Panc1 (cell line): ENCODE data around the gene CD8B. TPM values are rescaled to one million over a fixed set of nuclear protein-coding genes. Genes with fewer than 3 reads are reported as not detected.
"Not testable (repeated sequence)": the region's sequence is repeated elsewhere in the genome, so short reads cannot be mapped to it uniquely, and the experiment has no call there.

Experiments
- ATAC-seq: fragments of 200-7000 bp; cut with Tn5 transposase; 2 replicates; pipeline ENCODE4 v1.9.1; 2020; ENCODE audit warnings: mild to moderate bottlenecking, moderate library complexity
- BruUV-seq: library from RNA; stranded (reverse); fragments of 400-500 nt; replicated peaks from 2 replicates; lab custom pipeline; 2021; lab: Mats Ljungman, UMichigan
- CTCF ChIA-PET: fragments of 300-600 bp; sonication (Branson Sonifier 250); formaldehyde crosslinking; loops from one replicate; lab custom pipeline; 2022; ENCODE audit warnings: antibody characterized with exemption; lab: Charles Lee
- POLR2A ChIA-PET: fragments of 300-600 bp; sonication (Branson Sonifier 250); formaldehyde crosslinking; loops from one replicate; lab custom pipeline; 2022; ENCODE audit warnings: antibody characterized with exemption; lab: Charles Lee
- DNase-seq: peaks from one replicate; pipeline ENCODE4 v3.0.0-alpha.2; 2010; ENCODE audit warnings: low read depth, low spot score
- H3K27ac ChIP-seq: 2 replicates; pipeline ENCODE4 v1.5.1; 2011; ENCODE audit warnings: mild to moderate bottlenecking, low read length, inconsistent platforms
- H3K27me3 ChIP-seq: fragments of 200-500 bp; sonication (Bioruptor generic); 2 replicates; pipeline ENCODE4 v1.6.0; 2014; ENCODE audit warnings: low read length, inconsistent platforms; ENCODE audit not compliant: control insufficient read depth, insufficient read depth
- H3K36me3 ChIP-seq: fragments of 200-500 bp; sonication (Bioruptor generic); 2 replicates; pipeline ENCODE4 v1.5.1; 2014; ENCODE audit warnings: inconsistent platforms, mild to moderate bottlenecking, low read length, moderate library complexity; ENCODE audit not compliant: control insufficient read depth, insufficient read depth
- H3K4me1 ChIP-seq: 2 replicates; pipeline ENCODE4 v1.5.1; 2011; ENCODE audit warnings: inconsistent platforms, mild to moderate bottlenecking, low read length, moderate library complexity; ENCODE audit not compliant: control insufficient read depth, insufficient read depth
- H3K4me3 ChIP-seq, 2 experiments: 2 replicates each; pipeline ENCODE4 v1.5.1; 2011 to 2012; ENCODE audit warnings: low read depth in 2 of 2, low read length in 2 of 2, mild to moderate bottlenecking in 2 of 2, inconsistent platforms in 1 of 2, moderate library complexity in 1 of 2
- H3K9me3 ChIP-seq: fragments of 200-500 bp; sonication (Bioruptor generic); 2 replicates; pipeline ENCODE4 v1.5.1; 2014; ENCODE audit warnings: low read depth, mild to moderate bottlenecking, inconsistent platforms, low read length, moderate library complexity; ENCODE audit not compliant: control insufficient read depth, insufficient read depth
- in situ Hi-C: cut with HindIII; loops from 2 replicates; pipeline ENCODE4 v1.10.0; 2016; ENCODE audit warnings: low sequenced_read_pairs, low pct_unique_long_range_greater_than_20kb
- intact Hi-C: fragments of 100-400 bp; cut with micrococcal nuclease; formaldehyde crosslinking; loops from one replicate; pipeline ENCODE4 v1.10.0; 2022; ENCODE audit not compliant: unreplicated experiment
- total RNA-seq: library from RNA; stranded (reverse); gene quantifications from one replicate; pipeline ENCODE4 v1.2.1, GENCODE V29; 2021; ENCODE audit not compliant: unreplicated experiment

CD8B gene
- total RNA-seq, 1 experiment from 2014 or later = not detected

DNA sequence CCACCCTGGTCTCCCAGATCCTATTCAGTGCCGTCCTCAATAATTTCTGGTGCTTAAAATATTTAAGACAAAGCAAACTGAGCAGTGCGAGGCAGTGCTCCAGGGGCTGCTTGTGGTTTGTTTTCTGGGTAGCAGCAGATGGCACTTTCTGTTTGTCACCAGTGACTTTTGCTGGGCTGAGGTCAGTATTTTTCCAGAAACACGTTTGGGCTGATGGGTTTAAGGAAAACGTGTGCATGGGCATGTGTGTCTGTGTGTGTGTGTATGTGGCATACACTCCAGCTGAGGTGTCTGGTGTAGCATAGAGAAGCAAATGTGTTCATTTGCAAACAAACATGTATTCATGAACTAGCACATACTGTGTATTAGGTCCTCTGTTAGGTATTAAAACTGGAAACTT, 10.1 kb downstream of the CD8B start:
- H3K36me3 ChIP-seq, CTCF ChIA-PET, in situ Hi-C loops, H3K9me3 ChIP-seq, H3K4me3 ChIP-seq, H3K4me1 ChIP-seq, H3K27me3 ChIP-seq, intact Hi-C loops, ATAC-seq, BruUV-seq, POLR2A ChIA-PET, DNase-seq, H3K27ac ChIP-seq: not testable (repeated sequence)

DNA sequence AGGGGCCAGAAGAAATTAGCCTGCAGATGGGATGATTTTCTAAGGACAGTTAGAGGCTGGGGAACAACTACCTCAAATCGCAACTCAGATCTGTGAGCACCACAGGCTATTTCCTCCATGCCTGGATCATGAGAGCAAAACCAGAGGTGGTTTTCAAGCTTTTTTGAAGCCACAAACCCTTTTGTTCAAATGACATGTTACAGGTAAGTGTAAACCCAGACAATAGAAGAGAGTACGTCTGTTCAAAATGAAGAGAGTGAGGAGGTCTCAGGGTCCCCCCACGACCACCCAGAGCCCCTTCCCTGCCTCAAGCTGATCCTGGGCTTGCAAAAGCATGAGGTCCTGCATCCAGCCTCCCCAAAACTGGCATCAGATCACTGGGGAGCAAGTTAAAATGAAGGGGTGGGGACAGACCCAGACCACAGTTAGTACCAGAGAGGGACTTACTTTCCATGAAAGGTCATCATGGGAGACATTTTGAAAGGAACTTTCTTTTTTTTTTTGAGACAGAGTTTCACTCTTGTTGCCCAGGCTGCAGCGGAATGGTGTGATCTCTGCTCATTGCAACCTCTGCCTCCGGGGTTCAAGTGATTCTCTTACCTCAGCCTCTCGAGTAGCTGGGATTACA, 19.0 kb downstream of the CD8B start:
- in situ Hi-C loops, CTCF ChIA-PET, H3K4me1 ChIP-seq, H3K36me3 ChIP-seq, H3K27me3 ChIP-seq, H3K9me3 ChIP-seq, ATAC-seq, BruUV-seq, H3K4me3 ChIP-seq, intact Hi-C loops, H3K27ac ChIP-seq, POLR2A ChIA-PET, DNase-seq: not testable (repeated sequence)

DNA sequence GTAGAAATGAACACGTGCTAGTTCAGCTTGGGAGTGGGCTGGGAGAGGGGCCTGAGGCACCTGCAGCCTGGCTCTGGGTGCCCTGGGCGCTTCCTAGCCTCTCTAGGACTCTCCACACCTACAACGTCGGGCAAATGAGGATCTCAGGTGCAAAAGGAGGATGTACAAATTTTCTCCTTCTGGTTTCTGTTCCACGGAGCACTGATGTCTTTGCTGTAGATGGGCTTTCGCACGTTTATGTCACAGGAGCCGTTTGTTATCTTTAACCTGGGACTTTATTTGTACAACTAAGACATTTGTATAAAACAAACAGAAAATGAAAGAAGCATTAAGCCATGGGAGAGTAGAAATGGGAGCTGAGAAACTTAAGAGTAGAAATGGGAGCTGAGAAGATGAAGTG, 20.4 kb downstream of the CD8B start:
- CTCF ChIA-PET, H3K27ac ChIP-seq, H3K9me3 ChIP-seq, intact Hi-C loops, DNase-seq, H3K4me1 ChIP-seq, H3K36me3 ChIP-seq, BruUV-seq, H3K27me3 ChIP-seq, in situ Hi-C loops, H3K4me3 ChIP-seq, POLR2A ChIA-PET, ATAC-seq: not testable (repeated sequence)

DNA sequence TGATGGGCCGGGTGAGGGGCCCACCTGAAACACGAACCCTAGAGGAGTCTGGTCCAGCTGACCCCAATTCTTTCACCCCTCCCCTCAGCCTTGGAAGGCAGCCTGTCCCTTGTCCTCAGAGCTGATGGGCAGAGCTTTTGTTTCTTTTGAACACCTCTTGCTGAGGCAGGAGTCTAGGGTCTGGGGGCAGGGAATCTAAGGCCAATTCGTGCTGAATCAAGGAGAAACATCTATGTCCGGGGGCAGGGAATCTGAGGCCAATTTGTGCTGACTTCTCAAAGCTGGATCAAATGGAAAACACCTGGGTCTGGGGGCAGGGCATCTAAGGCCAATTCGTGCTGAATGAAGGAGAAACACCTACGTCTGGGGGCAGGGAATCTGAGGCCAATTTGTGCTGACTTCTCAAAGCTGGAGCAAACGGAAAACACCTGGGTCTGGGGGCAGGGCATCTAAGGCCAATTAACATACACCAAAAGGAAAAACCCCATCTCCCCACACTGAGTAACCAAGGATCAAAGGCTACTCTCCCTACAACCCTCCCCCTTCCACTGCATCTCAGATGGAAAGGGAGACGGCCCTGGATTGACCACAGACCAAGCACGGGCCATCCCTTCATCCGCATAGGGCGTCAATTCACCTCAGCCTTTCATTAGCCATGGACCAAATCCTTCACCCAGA, 21.7 kb downstream of the CD8B start:
- H3K36me3 ChIP-seq, H3K4me3 ChIP-seq, H3K9me3 ChIP-seq, in situ Hi-C loops, BruUV-seq, POLR2A ChIA-PET, CTCF ChIA-PET, DNase-seq, H3K27ac ChIP-seq, H3K4me1 ChIP-seq, ATAC-seq, H3K27me3 ChIP-seq, intact Hi-C loops: not testable (repeated sequence)

DNA sequence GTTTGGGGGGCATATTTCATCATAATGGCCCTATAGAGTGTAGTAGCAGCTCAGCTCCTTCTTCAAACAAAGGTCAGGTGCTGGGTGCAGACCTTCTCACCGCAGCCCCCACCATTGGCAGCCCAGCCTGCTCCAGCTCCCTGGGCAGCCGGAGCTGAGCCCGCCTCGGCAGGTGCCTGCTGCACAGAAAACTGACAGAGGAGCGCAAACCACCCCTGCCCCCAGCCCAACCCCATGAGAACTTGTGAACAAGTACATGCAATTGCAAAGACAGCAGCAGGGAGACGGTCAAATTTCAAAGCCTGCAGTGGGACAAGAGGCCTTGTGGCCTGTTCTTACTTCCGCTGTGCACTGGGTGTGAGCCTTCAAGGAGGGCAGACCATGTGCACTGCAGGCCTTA, 22.2 kb downstream of the CD8B start:
- H3K27me3 ChIP-seq, CTCF ChIA-PET, DNase-seq, ATAC-seq, BruUV-seq, POLR2A ChIA-PET, in situ Hi-C loops, H3K4me3 ChIP-seq, H3K36me3 ChIP-seq, H3K4me1 ChIP-seq, intact Hi-C loops, H3K9me3 ChIP-seq, H3K27ac ChIP-seq: not testable (repeated sequence)

DNA sequence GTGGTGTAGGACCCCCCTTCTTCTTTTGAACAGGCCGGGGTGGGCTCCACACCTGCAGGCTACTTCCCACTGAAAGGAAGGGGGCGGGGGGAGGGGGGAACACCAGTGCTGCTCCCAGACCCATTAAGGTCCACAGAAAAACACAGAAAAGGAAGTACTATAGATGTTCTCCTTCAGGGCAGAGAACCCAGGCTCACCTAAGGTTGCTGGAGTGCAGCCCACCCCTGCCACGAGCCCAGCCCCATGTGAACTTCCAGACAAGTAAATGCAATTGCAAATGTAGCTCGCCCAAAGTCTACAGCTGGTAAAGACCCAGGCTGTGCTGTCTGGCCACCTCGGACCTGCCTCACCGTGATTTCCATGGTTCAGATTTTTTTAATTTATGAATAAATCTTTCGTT, 24.0 kb downstream of the CD8B start:
- BruUV-seq, POLR2A ChIA-PET, intact Hi-C loops, H3K9me3 ChIP-seq, H3K27ac ChIP-seq, ATAC-seq, in situ Hi-C loops, H3K4me3 ChIP-seq, DNase-seq, H3K36me3 ChIP-seq, CTCF ChIA-PET, H3K27me3 ChIP-seq, H3K4me1 ChIP-seq: not testable (repeated sequence)

DNA sequence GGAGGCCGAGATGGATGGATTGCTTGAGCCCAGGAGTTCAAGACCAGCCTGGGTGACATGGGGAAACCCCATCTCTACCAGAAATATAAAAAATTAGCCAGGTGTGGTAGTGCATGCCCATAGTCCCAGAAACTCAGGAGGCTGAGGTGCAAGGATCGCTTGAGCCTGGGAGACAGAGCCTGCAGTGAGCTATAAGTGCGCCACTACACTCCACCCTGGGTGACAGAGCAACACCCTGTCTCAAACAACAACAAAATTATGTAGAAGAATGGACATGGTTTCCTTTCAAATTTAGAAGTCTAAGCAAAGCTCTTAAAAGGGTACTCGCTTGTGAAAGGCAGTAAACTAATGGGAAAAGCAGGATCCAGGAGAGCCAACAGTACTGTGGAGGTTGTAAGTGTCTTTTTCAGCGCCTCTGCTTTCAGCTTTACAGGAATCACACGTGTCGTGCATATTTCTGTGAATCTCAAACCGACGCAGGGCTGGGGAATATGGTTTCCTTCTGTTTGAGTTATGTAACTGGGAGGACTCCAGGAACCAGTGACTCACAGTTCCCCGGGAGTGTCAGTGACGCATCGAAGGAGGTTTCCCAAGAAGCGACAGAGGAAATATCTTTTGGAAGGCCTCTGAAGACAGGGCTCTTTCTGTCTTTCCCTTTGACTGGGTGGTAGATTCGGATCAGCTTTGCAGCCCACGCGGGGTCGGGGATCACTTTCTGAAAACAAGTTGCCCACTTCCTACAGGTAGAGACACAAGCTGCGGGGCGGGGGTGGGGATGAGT, 24.6 kb downstream of the CD8B start:
- peak overlapping the region in 1 of 2 experiments; percentile 27; a peak in 2 of 4 replicates for H3K4me3 ChIP-seq
- H3K27me3 ChIP-seq, H3K27ac ChIP-seq, CTCF ChIA-PET, BruUV-seq, H3K4me1 ChIP-seq, H3K36me3 ChIP-seq, POLR2A ChIA-PET, in situ Hi-C loops, H3K9me3 ChIP-seq, intact Hi-C loops: not testable (repeated sequence)
- peak; percentile 95 for ATAC-seq
- DNase-seq = peak; percentile 46
